ENCODE measurements around the gene LDLRAP1.
"Not testable (repeated sequence)": the region's sequence is repeated elsewhere in the genome, so short reads cannot be mapped to it uniquely, and the experiment has no call there.

The LDLRAP1 gene

DNA sequence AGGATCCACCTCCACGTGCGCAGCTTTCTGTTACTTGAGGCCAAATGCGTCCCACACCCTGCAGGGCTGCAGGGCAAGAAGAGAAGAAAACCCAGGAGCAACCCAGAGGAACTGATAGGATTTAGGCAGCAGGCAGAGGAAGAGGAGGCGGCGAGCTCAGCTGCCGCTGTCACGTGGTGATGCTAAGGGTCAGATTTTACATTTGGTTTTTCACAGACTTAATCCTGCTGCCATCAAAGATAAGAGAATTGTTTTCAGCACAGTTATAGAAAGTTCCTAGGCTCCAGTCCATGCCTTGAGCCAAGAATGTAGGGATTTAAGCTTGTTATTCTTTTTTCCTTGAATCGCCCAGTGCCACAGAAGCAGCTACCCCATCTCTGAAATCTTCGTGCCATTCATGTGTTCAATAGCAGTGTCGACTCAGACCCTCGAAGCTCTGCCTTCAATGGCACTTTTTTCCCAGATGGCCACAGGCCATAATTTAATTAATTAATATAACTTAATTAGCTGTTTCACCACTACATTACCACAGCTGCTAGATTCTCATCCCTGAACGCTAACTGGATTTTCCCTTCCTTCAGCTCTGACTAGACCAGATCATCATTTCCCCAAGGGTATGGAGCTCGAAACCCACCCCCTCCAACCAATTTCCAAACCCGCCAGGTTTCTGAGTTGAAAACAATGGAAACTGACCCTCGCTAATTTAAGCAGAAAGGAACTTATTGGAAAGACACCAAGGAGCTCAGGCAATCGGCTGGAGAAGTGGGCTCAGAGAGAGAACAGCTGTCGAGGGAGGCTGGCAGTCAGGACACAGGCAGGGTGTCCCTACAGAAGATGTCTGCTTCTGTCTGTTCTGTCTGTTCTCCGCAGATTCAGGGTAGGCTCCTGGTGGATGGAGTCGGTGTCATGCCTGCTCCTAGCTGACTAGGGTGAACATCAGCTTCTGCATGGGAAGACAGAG is 36.2 kb downstream of the LDLRAP1 start:
- DNase-seq: no peak

DNA sequence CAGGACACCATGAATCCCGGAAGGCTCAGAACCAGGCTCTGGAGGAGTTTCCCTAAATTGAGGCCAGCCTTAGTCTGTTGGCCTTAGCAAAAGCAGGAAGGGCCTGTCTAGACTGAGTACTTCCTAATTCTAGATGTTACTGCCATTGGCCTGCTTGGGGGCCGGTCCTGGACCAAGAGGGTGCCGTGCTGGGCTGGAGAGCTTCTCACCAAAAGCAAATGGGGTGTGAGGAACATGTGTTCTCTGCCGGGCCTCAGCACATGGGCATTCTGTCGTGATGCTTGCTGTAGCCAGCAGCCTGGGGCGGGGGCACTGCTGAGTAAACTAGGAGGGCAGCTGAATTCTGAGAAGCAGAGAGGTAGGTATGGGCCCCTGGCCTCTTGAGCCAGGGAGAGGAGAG is 37.5 kb downstream of the LDLRAP1 start:
- no peak for DNase-seq

DNA sequence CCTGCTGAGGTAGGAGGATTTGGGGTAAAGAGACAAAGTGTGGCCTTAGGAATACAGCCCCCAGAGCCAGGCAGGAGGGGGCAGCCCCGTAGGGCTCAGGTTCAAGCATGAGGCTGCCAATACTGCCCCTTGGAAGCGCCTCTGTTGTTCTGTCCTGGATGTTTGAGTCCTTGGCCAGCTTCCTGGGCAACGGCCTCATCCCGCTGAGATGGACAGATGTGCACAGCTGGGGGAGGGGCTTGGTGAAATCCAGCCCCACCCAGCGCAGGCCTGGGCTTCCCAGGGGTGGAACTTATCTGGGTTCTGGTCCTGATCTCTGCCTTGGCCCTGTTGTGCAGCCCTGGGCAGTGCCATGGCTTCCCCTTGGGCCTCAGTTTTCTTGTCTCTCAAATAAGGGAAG is 38.4 kb downstream of the LDLRAP1 start:
- no peak for DNase-seq

DNA sequence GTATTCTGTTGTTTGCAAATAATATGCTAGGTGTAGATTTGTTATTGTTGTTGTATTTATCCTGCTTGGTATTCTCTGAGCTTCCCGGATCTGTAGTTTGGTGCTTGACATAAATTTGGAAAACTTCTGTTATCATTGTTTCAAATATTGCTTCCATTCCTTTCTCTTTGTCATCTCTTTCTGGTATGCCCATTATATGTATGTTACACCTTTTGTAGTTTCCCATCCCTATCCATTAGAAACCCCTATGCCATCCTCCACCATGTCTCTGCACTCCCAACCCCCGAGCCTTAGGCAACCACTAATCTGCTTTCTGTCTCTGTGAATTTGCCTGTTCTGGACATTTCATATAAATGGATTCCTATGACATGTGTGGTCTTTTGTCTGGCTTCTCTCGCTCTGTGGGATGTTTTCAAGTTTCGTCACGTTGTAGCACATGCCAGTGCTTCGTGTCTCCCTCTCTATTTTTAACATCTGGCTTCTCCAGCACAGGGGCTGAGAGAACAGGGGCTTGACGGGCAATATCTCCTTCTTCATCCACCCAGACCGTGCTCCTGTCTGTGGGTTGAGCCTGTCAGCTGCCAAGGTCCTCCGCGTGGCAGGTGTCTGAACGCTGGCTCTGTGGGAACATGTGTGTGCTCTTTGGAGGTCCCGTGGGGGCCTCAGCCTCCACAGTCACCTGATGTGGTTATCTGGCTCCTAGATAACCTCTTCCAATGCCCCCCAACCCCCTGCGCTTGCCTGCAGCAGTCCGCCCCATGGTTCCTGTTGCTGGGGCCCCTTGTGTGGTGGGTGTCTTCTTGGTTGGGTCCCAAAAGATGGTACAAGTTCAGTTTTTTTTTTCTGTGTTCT is 40.3 kb downstream of the LDLRAP1 start:
- no peak for DNase-seq

DNA sequence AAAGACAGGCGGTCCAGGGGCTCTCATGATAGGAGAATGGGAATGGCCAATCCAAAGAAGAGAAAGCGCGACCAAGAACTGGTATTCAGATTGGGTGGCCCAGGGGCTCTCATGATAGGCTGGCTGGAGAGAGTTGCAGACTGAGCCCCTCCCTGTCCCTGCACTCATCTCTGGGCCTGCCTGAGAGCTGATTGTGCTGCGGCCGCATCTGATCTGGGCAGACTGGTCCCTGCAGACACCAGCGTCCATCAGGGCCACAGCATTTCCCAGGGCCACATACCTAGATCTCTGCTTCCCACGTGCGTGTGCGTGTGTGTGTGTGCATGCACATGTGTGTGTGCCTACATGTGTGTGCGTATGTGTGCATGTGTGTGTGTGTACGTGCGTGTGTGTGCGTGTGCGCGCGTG is 42.8 kb downstream of the LDLRAP1 start:
- no peak for DNase-seq

DNA sequence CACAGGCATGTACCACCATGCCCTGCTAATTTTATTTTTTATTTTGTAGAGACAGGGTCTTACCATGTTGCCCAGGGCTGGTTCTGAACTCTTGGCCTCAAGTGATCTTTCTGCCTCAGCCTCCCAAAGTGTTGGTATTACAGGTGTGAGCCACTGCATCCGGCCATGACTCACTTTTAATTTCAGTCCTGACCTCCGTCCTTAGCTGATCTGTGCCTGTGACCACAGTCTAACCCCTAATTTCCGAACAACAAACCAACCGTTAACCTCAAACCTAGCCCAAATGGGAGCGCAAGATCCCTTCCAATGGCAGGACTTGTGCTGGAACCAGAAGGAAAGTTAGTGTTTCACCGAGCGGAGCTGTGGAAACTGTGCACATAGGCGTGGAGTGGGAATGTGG is 43.9 kb downstream of the LDLRAP1 start:
- DNase-seq: no peak

DNA sequence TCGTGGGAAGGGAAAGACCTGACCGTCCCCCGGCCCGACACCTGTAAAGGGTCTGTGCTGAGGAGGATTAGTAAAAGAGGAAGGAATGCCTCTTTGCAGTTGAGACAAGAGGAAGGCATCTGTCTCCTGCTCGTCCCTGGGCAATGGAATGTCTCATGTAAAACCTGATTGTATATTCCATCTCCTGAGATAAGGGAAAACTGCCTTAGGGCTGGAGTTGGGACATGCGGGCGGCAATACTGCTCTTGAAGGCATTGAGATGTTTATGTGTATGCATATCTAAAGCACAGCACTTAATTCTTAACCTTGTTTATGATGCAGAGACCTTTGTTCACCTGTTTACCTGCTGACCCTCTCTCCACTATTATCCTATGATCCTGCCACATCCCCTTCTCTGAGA is 44.8 kb downstream of the LDLRAP1 start:
- not testable (repeated sequence) for DNase-seq

DNA sequence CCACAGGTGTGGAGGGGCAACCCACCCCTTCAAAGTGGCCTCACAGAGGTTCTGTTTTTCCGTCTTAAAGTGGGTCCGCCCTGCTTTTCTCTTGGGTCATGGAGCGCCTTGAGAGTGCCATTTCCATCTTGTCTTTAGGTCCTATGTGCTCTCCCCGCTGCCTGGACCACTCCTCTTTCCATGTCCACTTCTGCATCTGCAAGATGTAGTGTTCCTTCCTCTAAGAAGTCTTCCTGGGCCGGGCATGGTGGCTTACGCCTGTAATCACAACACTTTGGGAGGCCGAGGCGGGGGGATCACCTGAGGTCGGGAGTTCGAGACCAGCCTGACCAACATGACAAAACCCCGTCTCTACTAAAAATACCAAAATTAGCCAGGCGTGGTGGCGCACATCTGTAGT is 45.4 kb downstream of the LDLRAP1 start:
- DNase-seq: not testable (repeated sequence)

DNA sequence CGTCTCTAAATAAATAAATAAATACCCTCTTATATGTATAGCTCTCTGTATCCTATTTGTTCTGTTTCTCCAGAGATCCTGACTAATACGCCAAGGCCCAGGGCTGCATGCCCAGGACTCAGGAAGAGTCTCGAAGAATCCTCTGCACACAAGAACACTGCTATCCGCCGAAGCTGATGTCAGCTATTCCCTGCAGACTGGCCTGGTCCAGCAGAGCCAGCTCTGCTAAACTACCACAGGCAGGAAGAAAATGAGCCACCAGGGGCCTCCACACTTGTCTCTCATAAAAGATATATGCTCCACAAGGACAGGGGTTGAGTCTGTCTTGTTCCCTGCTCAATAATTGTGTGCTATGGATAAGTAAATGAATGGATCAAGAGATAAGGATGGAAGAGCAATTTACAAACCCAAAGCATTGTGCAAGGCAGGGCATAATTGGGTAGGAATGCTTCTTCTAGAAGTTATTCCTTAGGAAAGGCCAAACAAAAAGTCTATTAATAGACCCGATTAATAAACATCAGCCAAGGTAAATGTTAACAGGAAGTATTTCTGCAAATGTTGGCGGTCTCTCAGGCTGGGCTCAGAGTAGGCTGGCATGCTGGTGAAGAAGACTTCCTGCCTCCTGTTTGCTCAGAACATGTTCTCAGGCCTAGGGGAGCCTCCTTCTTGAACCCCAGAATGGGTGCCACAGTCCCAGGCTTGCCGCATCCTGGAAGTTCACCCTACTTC is 46.9 kb downstream of the LDLRAP1 start:
- DNase-seq: no peak

DNA sequence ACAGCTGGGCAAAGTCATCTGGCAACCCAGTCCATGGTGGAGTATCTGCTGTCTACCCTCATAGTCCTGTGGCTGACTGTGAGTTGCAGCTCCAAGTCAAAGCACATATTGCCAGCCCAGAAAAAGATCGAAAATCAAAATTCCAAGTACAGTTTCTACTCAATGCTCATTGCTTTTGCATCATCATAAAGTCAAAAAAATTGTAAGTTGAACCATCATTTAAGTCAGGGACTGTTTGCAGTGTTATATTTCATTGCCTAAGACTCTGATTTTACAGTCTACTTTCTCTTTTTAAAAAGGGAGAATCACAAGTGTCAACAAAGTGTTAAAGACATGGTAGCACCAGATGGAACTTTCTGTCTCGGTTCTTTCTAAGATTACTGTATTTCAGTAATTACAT is 50.5 kb downstream of the LDLRAP1 start:
- DNase-seq: no peak

DNA sequence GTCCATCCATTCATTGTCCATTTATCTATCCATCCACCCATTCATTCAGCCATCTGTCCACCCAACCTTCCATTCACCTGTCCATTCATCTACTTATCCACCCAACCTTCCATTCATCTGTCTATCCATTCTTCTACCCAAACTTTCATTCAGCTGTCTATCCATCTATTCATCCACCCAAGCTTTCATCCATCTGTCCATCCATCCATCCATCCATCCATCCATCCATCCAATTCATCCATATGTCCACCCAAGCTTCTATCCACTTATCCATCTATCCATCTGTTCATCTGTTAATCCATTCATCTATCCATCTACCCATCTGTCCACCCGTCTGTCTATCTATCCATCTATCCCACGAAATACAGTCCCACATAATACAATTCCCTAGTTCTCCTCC is 51.6 kb downstream of the LDLRAP1 start:
- DNase-seq: no peak

DNA sequence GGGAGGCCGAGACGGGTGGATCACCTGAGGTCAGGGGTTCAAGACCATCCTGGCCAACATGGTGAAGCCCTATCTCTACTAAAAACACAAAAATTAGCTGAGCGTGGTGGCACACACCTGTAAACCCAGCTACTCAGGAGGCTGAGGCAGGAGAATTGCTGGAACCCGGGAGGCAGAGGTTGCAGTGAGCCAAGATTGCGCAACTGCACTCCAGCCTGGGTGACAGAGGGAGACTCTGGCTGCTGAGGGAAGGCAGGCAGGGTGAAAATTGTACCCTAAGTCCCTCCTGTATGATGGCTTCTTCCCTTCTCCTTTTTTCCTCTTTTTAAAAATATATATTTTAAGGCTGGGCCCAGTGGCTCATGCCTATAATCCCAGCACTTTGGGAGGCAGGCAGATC is 53.2 kb downstream of the LDLRAP1 start:
- not testable (repeated sequence) for DNase-seq

DNA sequence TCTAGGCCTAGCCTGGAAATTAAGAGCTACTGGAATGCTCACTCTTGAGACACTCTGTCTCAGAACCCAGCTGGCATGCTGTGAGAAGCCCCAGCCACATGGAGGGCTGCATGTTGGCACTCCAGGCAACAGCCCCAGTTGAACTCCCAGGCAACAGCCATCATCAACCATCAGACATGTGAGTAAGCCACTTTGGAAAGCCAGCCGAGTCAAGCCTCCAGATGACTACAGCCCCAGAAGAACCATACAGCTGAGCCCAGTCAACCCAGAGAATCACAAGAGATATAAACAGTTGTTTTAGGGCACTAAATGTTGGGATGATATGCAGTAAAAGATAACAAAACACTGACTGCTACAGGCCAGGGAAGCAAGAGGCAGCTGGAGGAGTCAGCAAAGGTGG is 55.5 kb downstream of the LDLRAP1 start:
- DNase-seq: no peak

DNA sequence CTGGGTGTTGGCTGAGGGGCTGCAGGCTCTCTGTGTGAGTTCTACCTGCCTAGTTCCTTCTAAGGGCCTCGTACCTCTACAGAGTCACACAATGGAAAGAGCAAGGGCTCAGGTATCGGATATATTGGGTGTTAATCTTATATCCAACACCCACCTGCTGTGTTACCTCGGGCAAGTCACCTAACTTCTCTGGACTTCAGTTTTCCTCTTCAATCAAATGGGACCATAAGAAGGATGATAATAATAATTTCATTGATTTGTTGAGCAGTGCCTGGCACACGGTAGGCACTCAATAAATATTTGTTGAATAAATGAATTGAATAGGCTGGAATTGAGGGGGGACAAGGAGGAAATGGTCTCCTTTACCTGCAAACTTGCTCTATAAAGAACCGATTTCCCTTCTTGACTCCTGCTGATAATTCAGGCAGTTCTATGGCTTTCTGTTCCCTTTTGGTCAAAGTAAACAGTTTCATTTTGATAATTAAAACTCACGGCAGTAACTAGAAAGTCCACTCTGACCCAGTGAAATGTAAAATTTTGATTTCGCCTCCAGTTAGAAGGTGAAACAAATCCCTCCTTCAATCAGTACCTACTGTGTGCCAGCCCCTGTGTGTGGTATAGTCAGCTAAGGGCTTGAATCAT is 56.7 kb downstream of the LDLRAP1 start:
- no peak for DNase-seq

DNA sequence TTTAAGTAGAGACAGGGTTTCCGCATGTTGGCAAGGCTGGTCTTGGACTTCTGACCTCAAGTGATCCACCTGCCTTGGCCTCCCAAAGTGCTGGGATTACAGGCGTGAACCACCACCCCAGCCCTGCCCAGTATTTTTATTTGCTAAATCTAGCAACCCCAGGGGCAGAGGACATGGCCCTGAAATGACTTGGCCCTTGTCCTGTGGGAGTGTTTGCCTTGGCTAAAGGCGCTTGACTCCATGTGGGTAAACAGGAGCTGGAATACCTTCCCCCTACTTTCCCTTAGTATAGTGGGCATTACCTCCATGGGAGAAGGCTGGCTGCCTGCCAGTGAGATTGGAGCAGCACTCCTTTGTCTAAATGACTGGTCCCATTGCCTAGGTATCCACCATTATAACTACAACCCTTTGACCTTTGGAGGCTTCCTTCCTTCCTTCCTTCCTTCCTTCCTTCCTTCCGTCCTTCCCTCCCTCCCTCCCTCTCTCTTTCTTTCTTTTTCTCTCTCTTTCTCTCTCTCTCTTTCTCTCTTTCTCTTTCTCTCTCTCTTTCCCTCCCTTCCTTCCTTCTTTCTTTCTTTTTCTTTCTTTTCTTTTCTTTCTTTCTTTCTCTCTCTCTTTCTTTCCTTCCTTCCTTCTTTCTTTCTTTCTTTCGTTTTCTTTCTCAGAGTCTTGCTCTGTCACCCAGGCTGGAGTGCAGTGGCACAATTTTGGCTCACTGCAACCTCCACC is 57.7 kb downstream of the LDLRAP1 start:
- DNase-seq: not testable (repeated sequence)

DNA sequence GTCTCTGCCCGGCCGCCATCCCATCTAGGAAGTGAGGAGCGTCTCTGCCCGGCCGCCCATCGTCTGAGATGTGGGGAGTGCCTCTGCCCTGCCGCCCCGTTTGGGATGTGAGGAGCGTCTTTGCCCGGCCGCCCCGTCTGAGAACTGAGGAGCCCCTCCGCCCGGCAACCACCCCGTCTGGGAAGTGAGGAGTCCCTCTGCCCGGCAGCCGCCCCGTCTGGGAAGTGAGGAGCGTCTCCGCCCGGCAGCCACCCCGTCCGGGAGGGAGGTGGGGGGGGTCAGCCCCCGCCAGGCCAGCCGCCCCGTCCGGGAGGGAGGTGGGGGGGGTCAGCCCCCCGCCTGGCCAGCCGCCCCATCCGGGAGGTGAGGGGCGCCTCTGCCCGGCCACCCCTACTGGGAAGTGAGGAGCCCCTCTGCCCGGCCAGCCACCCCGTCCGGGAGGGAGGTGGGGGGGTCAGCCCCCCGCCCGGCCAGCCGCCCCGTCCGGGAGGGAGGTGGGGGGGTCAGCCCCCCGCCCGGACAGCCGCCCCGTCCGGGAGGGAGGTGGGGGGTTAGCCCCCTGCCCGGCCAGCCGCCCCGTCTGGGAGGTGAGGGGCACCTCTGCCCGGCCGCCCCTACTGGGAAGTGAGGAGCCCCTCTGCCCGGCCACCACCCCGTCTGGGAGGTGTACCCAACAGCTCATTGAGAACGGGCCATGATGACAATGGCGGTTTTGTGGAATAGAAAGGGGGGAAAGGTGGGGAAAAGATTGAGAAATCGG is 60.6 kb downstream of the LDLRAP1 start:
- not testable (repeated sequence) for DNase-seq

DNA sequence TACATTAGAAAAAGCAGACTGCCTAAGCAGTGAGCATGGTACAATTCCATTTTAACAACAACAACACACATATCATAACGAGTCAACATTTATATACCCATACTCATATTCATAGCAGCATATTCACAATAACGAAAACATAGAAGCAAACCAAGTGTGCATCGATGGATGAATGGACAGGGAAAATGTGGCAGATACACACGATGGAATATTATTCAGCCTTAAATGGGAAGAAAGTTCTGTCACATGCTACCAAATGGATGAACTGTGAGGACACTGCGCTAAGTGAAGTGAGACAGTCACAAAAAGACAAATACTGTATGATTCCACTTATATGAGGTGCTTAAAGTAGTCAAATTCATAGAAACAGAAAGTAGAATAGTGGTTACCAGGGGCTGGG is 63.7 kb downstream of the LDLRAP1 start:
- DNase-seq: no peak

DNA sequence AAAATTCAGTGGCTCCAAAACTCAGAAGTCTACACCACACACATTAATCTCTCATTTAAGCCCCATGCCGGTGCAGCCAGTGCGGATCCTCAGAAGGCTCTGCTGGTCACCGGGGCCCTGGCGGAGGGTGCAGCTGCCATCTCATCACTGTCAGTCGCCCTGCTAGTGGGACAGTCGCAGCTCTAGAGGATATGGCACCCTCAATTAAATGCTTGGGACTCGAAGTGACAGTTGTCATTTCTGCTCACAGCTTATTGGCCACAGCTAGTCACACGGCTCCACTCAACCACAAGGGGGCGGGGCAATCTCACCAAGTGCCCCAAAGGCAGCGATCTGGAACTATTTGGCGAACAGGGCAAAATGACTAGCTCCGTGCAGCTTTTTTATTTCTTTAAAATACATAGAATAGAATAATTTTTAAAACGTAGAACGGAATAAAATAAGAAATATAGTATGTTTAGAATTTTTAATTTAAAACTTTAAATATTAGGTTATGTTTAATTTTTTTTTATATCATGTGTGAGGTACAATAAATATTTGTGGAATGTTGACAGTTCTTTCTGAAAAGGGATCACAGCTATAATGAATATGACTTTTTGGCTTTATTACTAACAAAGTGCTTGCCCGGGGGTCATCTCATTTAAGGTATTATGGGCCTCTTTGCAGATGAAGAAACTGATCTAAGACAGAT is 65.2 kb downstream of the LDLRAP1 start:
- DNase-seq: peak; percentile 73 to 75

DNA sequence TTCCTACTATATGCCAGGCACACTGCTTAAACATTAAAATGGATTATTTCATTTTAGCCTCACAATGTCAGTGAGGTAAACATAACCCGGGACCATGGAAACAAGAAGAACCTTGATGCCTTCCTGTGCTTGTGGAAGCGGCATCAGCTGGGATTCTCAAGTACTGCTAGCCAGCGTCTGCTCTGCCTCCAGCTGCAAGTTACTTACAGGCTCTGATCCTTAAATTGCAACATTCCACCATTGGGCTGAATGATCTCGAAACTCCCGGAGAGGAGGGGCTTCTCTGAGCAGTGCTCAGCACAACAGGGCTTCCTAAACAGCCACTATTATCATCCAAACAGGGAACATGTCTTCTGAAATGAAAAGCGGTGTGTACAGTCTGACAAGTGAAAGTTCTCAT is 66.5 kb downstream of the LDLRAP1 start:
- DNase-seq: no peak
